Choroid plexus epithelial cell (primary cell): ENCODE measurements around the gene ARPC1B.
"Not testable (repeated sequence)": the region's sequence is repeated elsewhere in the genome, so short reads cannot be mapped to it uniquely, and the experiment has no call there.

Experiments
- DNase-seq: peaks from one replicate; pipeline ENCODE4 v3.0.0-alpha.2; 2010; ENCODE audit warnings: low read depth
- H3K4me3 ChIP-seq: 2 replicates; pipeline ENCODE4 v1.5.1; 2011; ENCODE audit warnings: low read depth, mild to moderate bottlenecking, control low read depth, low read length, moderate library complexity
- TF ChIP-seq, protein P1 (sequence below): conservative IDR thresholded peaks from 2 replicates; pipeline ENCODE4 v1.5.1; 2011; ENCODE audit warnings: low read depth, mild to moderate bottlenecking, control low read depth, inconsistent platforms, low read length, moderate library complexity

Gene ARPC1B

DNA sequence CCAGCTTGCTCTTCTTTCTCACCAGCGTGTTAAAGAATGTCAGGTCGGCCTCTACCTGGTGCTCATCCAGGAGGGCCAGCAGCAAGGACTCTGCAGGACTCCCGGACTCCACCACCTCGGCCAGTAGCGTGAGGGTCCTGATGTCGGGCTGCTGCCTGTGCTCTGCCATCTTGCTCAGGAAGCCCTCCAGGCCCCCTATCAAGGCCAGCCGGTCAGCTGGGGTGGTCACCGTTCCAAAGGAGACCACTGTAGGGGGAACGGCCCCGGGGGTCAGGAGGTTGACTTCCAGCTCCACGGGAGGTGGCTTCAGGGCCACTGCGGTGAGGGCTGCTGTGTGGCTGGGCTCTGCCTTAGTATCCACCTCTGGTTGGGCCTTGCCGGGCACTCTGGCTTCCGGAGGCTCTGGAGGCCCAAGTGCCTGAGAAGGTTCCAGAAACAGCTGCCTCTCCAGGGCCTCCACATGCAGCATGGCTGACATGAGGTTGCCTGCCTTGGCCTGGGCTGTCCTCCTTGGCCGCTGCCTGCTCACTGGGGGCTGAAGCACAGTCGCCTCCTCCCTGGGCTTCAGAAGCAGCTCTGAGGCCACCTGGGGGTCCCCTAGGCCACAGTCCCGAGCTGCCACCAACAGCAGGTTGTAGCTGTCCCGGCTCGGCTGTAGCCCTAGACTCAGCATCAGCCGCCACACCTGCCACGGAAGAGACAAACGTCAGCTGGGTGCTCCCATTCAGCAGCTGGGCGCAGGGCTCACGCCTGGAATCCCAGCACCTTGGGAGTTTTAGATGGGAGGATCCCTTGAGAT is 50.6 kb downstream of the ARPC1B start:
- no peak overlapping the region for H3K4me3 ChIP-seq
- no peak for DNase-seq
- TF ChIP-seq, protein P1, sequence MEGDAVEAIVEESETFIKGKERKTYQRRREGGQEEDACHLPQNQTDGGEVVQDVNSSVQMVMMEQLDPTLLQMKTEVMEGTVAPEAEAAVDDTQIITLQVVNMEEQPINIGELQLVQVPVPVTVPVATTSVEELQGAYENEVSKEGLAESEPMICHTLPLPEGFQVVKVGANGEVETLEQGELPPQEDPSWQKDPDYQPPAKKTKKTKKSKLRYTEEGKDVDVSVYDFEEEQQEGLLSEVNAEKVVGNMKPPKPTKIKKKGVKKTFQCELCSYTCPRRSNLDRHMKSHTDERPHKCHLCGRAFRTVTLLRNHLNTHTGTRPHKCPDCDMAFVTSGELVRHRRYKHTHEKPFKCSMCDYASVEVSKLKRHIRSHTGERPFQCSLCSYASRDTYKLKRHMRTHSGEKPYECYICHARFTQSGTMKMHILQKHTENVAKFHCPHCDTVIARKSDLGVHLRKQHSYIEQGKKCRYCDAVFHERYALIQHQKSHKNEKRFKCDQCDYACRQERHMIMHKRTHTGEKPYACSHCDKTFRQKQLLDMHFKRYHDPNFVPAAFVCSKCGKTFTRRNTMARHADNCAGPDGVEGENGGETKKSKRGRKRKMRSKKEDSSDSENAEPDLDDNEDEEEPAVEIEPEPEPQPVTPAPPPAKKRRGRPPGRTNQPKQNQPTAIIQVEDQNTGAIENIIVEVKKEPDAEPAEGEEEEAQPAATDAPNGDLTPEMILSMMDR = no peak

DNA sequence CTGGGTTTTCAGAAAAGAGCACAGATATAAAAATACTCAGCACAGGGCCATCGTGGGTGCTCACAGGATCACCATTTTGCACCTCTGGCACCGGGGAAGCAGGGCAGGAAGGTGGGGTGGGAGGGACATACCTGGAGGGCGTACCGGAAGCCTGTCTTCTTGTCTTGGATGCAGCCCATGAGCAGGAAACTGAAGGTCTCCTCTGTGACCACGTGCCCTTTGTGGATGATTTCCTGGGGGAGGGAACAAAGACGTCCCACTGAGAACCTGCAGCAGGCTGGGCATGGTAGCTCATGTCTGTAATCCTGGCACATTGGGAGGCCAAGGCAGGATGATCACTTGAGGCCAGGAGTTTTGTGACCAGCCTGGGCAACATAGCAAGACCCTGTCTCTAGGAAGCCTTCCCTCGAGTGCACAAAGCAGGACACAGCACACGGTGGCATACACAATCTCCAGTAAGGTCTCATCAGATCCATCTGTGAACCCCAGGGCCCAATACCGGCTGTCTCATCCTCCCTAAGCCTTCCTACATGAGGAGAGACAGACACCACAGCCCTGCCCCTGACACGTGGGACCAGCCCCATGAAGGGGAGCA is 54.5 kb downstream of the ARPC1B start:
- DNase-seq = no peak
- H3K4me3 ChIP-seq = no peak overlapping the region
- TF ChIP-seq, protein P1 = no peak

DNA sequence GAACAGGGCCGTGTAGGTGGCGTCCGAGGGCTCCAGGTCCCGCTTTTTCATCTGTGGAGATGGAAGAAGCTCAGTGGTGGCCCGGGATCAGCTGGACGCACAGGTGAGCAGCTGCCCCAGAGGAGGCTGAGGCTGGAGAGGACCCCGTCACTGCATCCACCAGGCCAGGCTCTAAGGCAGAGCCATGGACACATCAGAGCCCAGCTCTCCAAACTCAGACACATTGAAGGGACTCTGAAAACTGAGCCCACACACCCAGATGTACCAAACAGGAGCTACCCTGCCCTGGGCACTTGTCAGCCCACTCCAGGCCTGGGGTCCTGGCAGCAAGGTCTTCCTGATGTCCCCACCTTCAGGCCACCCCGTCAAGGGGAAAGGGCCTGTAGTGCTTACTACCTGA is 55.2 kb downstream of the ARPC1B start:
- H3K4me3 ChIP-seq = no peak overlapping the region
- TF ChIP-seq, protein P1 = no peak
- DNase-seq = no peak

DNA sequence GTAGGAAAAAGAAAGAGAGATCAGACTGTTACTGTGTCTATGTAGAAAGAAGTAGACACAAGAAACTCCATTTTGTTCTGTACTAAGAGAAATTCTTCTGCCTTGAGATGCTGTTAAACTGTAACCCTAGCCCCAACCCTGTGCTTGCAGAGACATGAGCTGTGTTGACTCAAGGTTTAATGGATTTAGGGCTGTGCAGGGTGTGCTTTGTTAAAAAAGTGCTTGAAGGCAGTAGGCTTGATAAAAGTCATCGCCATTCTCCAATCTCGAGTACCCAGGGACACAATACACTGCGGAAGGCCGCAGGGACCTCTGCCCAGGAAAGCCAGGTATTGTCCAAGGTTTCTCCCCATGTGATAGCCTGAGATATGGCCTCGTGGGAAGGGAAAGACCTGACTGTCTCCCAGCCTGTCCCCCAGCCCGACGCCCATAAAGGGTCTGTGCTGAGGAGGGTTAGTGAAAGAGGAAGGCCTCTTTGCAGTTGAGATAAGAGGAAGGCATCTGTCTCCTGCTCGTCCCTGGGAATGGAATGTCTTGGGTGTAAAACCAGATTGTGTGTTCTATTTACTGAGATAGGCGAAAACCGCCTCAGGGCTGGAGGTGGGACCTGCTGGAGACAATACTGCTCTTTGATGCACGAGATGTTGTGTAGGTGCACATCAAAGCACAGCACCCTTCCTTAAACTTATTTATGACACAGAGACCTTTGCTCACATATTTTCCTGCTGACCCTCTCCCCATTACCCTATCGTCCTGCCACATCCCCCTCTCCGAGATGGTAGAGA is 57.4 kb downstream of the ARPC1B start:
- not testable (repeated sequence) for H3K4me3 ChIP-seq, DNase-seq

DNA sequence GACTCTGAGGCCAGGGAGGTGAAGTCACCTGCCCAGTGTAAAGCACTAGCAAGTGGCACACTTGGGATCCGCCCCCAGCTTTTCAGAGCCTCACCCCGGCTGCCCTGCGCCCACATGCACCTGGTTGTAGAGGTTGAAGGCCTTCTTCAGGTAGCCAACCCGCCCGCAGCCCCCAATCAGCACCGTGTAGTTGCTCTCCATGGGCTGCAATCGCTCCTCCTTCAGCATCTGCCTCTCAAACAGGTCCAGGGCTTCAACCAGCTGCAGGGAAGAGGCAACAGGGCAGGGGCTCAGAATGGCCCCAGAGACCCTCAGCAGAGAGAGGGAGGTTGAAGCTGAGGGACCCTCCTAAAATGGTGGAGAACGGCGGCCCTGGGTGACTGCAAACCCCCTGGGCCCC is 58.6 kb downstream of the ARPC1B start:
- DNase-seq = no peak
- TF ChIP-seq, protein P1 = no peak
- no peak overlapping the region for H3K4me3 ChIP-seq

DNA sequence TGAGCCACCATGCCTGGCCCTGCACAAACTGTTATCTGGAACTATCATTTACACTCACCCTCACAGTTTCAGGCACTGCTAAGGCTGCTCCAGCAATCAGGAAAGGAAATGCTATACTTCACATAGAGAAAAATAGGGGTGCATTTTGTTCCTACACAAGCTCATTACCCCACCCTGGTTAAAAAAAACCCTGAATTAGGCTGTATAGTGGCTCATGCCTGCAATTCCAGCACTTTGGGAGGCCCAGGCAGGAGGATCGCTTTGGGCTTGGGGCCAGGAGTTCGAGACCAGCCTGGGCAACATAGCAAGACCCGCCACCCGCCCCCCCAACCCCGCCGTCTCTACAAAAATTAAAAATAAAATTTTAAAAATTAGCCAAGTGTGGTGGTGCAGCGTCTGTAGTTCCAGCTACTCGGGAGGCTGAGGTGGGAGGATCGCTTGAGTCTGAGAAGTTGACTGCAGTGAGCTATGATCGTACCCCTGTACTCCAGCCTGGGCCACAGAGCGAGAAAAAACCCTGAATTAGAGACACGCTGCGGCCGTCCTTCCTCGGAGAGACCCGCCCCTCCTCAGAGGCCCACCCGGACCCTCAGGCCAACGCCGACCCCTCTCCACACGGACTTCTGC is 63.5 kb downstream of the ARPC1B start:
- TF ChIP-seq, protein P1 = no peak
- DNase-seq = peak; percentile 12
- H3K4me3 ChIP-seq = peak overlapping the region; percentile 96
